Measurements from ENCODE around the gene KCNG1.

The KCNG1 gene

GRCh38 chr20:51042657-51043247 lies 19.8 kb upstream of the KCNG1 start:
- Histone ChIP-seq H3K9me2 (replicated peaks; ENCODE audit: low read depth, low read length) (no peaks in the 10 kb centered on the region), H3K79me2 (ENCODE audit: insufficient read depth, low read length) (no peaks in the 10 kb centered on the region), H3K9me3 (ENCODE audit: insufficient read depth, low read depth, low read length) (no peaks in the 10 kb centered on the region), H3K9ac (ENCODE audit: low read depth, low read length, poor library complexity, severe bottlenecking) (no peak overlapping the region), H3K4me3 (ENCODE audit: low read length, poor library complexity, severe bottlenecking) (no peak overlapping the region), H3K4me2 (ENCODE audit: low read depth, low read length, poor library complexity, severe bottlenecking) (no peak overlapping the region), H2AFZ (ENCODE audit: low read length) (no peak overlapping the region), H3K36me3 (ENCODE audit: insufficient read depth, low read length) (no peaks in the 10 kb centered on the region), H3K4me1 (ENCODE audit: insufficient read depth, low read length, poor library complexity, severe bottlenecking) (no peaks in the 10 kb centered on the region), H3F3A (ENCODE audit: low read depth) (no peaks in the 10 kb centered on the region), H3K27me3 (ENCODE audit: insufficient read depth, low read length, poor library complexity, severe bottlenecking) (no peaks in the 10 kb centered on the region), H4K20me1 (ENCODE audit: insufficient read depth, low read length, poor library complexity, severe bottlenecking) (no peaks in the 10 kb centered on the region)
- no peak for TF ChIP-seq EZH2phosphoT487 (IDR thresholded peaks at IDR 0.05; ENCODE audit: borderline replicate concordance)
- TF ChIP-seq, protein P1, sequence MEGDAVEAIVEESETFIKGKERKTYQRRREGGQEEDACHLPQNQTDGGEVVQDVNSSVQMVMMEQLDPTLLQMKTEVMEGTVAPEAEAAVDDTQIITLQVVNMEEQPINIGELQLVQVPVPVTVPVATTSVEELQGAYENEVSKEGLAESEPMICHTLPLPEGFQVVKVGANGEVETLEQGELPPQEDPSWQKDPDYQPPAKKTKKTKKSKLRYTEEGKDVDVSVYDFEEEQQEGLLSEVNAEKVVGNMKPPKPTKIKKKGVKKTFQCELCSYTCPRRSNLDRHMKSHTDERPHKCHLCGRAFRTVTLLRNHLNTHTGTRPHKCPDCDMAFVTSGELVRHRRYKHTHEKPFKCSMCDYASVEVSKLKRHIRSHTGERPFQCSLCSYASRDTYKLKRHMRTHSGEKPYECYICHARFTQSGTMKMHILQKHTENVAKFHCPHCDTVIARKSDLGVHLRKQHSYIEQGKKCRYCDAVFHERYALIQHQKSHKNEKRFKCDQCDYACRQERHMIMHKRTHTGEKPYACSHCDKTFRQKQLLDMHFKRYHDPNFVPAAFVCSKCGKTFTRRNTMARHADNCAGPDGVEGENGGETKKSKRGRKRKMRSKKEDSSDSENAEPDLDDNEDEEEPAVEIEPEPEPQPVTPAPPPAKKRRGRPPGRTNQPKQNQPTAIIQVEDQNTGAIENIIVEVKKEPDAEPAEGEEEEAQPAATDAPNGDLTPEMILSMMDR (conservative IDR thresholded peaks at IDR 0.05; ENCODE audit: low read length), result peak; percentile 31; the same call in 1 of the 2 replicates

GRCh38 chr20:51042064-51042463 lies 19.2 kb upstream of the KCNG1 start:
- no peak overlapping the region for H3K9ac ChIP-seq (ENCODE audit: low read depth, low read length, poor library complexity, severe bottlenecking)
- no peaks in the 10 kb centered on the region for H3F3A ChIP-seq (ENCODE audit: low read depth)
- no peaks in the 10 kb centered on the region for H3K9me3 ChIP-seq (ENCODE audit: insufficient read depth, low read depth, low read length)
- no peak overlapping the region for H3K4me3 ChIP-seq (ENCODE audit: low read length, poor library complexity, severe bottlenecking)
- no peak for TF ChIP-seq EZH2phosphoT487 (IDR thresholded peaks at IDR 0.05; ENCODE audit: borderline replicate concordance)
- TF ChIP-seq, protein P1 (conservative IDR thresholded peaks at IDR 0.05; ENCODE audit: low read length), result no peak
- no peaks in the 10 kb centered on the region for H3K79me2 ChIP-seq (ENCODE audit: insufficient read depth, low read length)
- no peaks in the 10 kb centered on the region for H3K9me2 ChIP-seq (replicated peaks; ENCODE audit: low read depth, low read length)
- no peaks in the 10 kb centered on the region for H3K4me1 ChIP-seq (ENCODE audit: insufficient read depth, low read length, poor library complexity, severe bottlenecking)
- no peaks in the 10 kb centered on the region for H3K27me3 ChIP-seq (ENCODE audit: insufficient read depth, low read length, poor library complexity, severe bottlenecking)
- H3K4me2 ChIP-seq (ENCODE audit: low read depth, low read length, poor library complexity, severe bottlenecking), result no peak overlapping the region
- H2AFZ ChIP-seq (ENCODE audit: low read length), result no peak overlapping the region
- H3K36me3 ChIP-seq (ENCODE audit: insufficient read depth, low read length), result no peaks in the 10 kb centered on the region
- no peaks in the 10 kb centered on the region for H4K20me1 ChIP-seq (ENCODE audit: insufficient read depth, low read length, poor library complexity, severe bottlenecking)

GRCh38 chr20:51037532-51038115 lies 14.7 kb upstream of the KCNG1 start:
- Histone ChIP-seq H3F3A (ENCODE audit: low read depth) (no peaks in the 10 kb centered on the region), H3K4me1 (ENCODE audit: insufficient read depth, low read length, poor library complexity, severe bottlenecking) (peaks cover 11% of the 10 kb centered on the region), H3K79me2 (ENCODE audit: insufficient read depth, low read length) (no peaks in the 10 kb centered on the region), H4K20me1 (ENCODE audit: insufficient read depth, low read length, poor library complexity, severe bottlenecking) (no peaks in the 10 kb centered on the region), H3K36me3 (ENCODE audit: insufficient read depth, low read length) (no peaks in the 10 kb centered on the region), H3K9me3 (ENCODE audit: insufficient read depth, low read depth, low read length) (no peaks in the 10 kb centered on the region), H3K27me3 (ENCODE audit: insufficient read depth, low read length, poor library complexity, severe bottlenecking) (no peaks in the 10 kb centered on the region), H3K9me2 (replicated peaks; ENCODE audit: low read depth, low read length) (no peaks in the 10 kb centered on the region), H3K9ac (ENCODE audit: low read depth, low read length, poor library complexity, severe bottlenecking) (no peak overlapping the region), H3K4me3 (ENCODE audit: low read length, poor library complexity, severe bottlenecking) (no peak overlapping the region), H3K4me2 (ENCODE audit: low read depth, low read length, poor library complexity, severe bottlenecking) (no peak overlapping the region), H2AFZ (ENCODE audit: low read length) (no peak overlapping the region)
- TF ChIP-seq EZH2phosphoT487 (IDR thresholded peaks at IDR 0.05; ENCODE audit: borderline replicate concordance), result no peak
- TF ChIP-seq, protein P1 (conservative IDR thresholded peaks at IDR 0.05; ENCODE audit: low read length), result no peak
